ENCODE data around the gene MED10. TPM values are rescaled to one million over a fixed set of nuclear protein-coding genes. Genes with fewer than 3 reads are reported as not detected.

Gene MED10
- total RNA-seq, 1 experiment from 2014 or later: 34.0 TPM

GRCh38 chr5:6356578-6357164 is 21.7 kb downstream of the MED10 start:
- POLR2A ChIA-PET: no interaction called here
- TF ChIP-seq SIN3A (IDR thresholded peaks at IDR 0.05; ENCODE audit: borderline replicate concordance, insufficient read depth, low read depth, low read length) (no peak), REST (IDR thresholded peaks at IDR 0.05; ENCODE audit: insufficient read depth in 1 of 2, low read depth in 2 of 2, low read length in 1 of 2) (no peak), POLR2AphosphoS5 (IDR thresholded peaks at IDR 0.05; ENCODE audit: low read depth, low read length) (no peak), TCF7L2 (IDR thresholded peaks at IDR 0.05; ENCODE audit: low read depth, low read length) (no peak)
- TF ChIP-seq, protein P1, sequence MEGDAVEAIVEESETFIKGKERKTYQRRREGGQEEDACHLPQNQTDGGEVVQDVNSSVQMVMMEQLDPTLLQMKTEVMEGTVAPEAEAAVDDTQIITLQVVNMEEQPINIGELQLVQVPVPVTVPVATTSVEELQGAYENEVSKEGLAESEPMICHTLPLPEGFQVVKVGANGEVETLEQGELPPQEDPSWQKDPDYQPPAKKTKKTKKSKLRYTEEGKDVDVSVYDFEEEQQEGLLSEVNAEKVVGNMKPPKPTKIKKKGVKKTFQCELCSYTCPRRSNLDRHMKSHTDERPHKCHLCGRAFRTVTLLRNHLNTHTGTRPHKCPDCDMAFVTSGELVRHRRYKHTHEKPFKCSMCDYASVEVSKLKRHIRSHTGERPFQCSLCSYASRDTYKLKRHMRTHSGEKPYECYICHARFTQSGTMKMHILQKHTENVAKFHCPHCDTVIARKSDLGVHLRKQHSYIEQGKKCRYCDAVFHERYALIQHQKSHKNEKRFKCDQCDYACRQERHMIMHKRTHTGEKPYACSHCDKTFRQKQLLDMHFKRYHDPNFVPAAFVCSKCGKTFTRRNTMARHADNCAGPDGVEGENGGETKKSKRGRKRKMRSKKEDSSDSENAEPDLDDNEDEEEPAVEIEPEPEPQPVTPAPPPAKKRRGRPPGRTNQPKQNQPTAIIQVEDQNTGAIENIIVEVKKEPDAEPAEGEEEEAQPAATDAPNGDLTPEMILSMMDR (IDR thresholded peaks at IDR 0.05): no peak
- no peak for ATAC-seq

GRCh38 chr5:6355294-6355693 is 23.1 kb downstream of the MED10 start:
- TF ChIP-seq POLR2AphosphoS5 (IDR thresholded peaks at IDR 0.05; ENCODE audit: low read depth, low read length): no peak
- TF ChIP-seq SIN3A (IDR thresholded peaks at IDR 0.05; ENCODE audit: borderline replicate concordance, insufficient read depth, low read depth, low read length): no peak
- TF ChIP-seq REST (IDR thresholded peaks at IDR 0.05; ENCODE audit: insufficient read depth in 1 of 2, low read depth in 2 of 2, low read length in 1 of 2): no peak
- TF ChIP-seq, protein P1 (IDR thresholded peaks at IDR 0.05): no peak
- no peak for TF ChIP-seq TCF7L2 (IDR thresholded peaks at IDR 0.05; ENCODE audit: low read depth, low read length)
- Histone ChIP-seq H3K4me3 (ENCODE audit: low read depth in 2 of 2, low read length in 2 of 2) (no peak overlapping the region), H3K27me3 (ENCODE audit: control insufficient read depth, insufficient read depth, low read length) (peaks cover 2% of the 10 kb centered on the region), H3K4me1 (ENCODE audit: control insufficient read depth, insufficient read depth, low read length) (no peaks in the 10 kb centered on the region), H3K27ac (ENCODE audit: low read length) (no peak overlapping the region), H3K36me3 (ENCODE audit: control insufficient read depth, insufficient read depth, low read length) (no peaks in the 10 kb centered on the region), H3K9me3 (ENCODE audit: control insufficient read depth, insufficient read depth, low read depth, low read length) (no peaks in the 10 kb centered on the region)
- ATAC-seq: no peak
- intact Hi-C loops (cut with micrococcal nuclease; ENCODE audit: unreplicated experiment) (no loop called here), in situ Hi-C loops (cut with HindIII; ENCODE audit: low pct_unique_long_range_greater_than_20kb, low sequenced_read_pairs) (no loop called here)
- CTCF ChIA-PET: no interaction called here
- no TSS peak for BruUV-seq (replicated peaks)
- POLR2A ChIA-PET: no interaction called here
- no peak for DNase-seq (ENCODE audit: low read depth, low spot score)

More at GRCh38 chr5:6356578-6357164, 21.7 kb downstream of the MED10 start:
- H3K9me3 ChIP-seq (ENCODE audit: control insufficient read depth, insufficient read depth, low read depth, low read length): no peaks in the 10 kb centered on the region
- no peak overlapping the region for H3K4me3 ChIP-seq (ENCODE audit: low read depth in 2 of 2, low read length in 2 of 2)
- no peak for DNase-seq (ENCODE audit: low read depth, low spot score)
- no TSS peak for BruUV-seq (replicated peaks)
- CTCF ChIA-PET: no interaction called here
- H3K4me1 ChIP-seq (ENCODE audit: control insufficient read depth, insufficient read depth, low read length): no peaks in the 10 kb centered on the region
- H3K36me3 ChIP-seq (ENCODE audit: control insufficient read depth, insufficient read depth, low read length): no peaks in the 10 kb centered on the region
- peaks cover 2% of the 10 kb centered on the region for H3K27me3 ChIP-seq (ENCODE audit: control insufficient read depth, insufficient read depth, low read length)
- intact Hi-C loops (cut with micrococcal nuclease; ENCODE audit: unreplicated experiment) (no loop called here), in situ Hi-C loops (cut with HindIII; ENCODE audit: low pct_unique_long_range_greater_than_20kb, low sequenced_read_pairs) (no loop called here)
- no peak overlapping the region for H3K27ac ChIP-seq (ENCODE audit: low read length)
